Body of pancreas (tissue), 4 donors: ENCODE results near the gene ZNF202.

Experiments
- CTCF ChIP-seq, 7 experiments: fragments of 450-650 bp in 4 of 7; fragments of 200-600 bp in 3 of 7; sonication (generic) in 3 of 7; IDR thresholded peaks; one replicate each; pipeline ENCODE4 v1.5.1; 2016 to 2019; ENCODE audit warnings: antibody characterized with exemption in 7 of 7
- POLR2A ChIP-seq, 3 donors: fragments of 450-650 bp; IDR thresholded peaks; one replicate each; pipeline ENCODE4 v1.6.1; 2016; ENCODE audit warnings: antibody characterized with exemption in 3 of 3, mild to moderate bottlenecking in 2 of 3

- TF ChIP-seq CTCF (IDR thresholded peaks at IDR 0.05) (no peak), POLR2A (IDR thresholded peaks at IDR 0.05) (no peak)
These were observed 19.4 kb upstream of the ZNF202 start for GRCh38 chr11:123760894-123761293.
